NCI-H128 (cell line): Measurements from ENCODE around the gene MED20.
"Not testable (repeated sequence)": the region's sequence is repeated elsewhere in the genome, so short reads cannot be mapped to it uniquely, and the experiment has no call there.

Source experiments
- DNase-seq: peaks from one replicate; lab custom pipeline; 2025; ENCODE audit not compliant: unreplicated experiment; lab: John Stamatoyannopoulos, UW

MED20 gene

GRCh38 chr6:41920921-41921711 is at the start of gene MED20, which contains the start of gene BYSL:
MED20 (minus strand) TSS chr6:41921139; CDS start chr6:41921018, 121 bp downstream.
BYSL (plus strand) TSS chr6:41921499; CDS start chr6:41921563, 64 bp downstream.
- DNase-seq, result peak; percentile 92

GRCh38 chr6:41970436-41970846 is 49.5 kb upstream of the MED20 start:
- no peak for DNase-seq

GRCh38 chr6:41967312-41968287 is 46.7 kb upstream of the MED20 start:
- no peak for DNase-seq

GRCh38 chr6:41966961-41967311 is 46.0 kb upstream of the MED20 start:
- DNase-seq, result no peak

- no peak for DNase-seq
Observed at GRCh38 chr6:41966214-41966920, 45.4 kb upstream of the MED20 start.

GRCh38 chr6:41965429-41966213 is 44.7 kb upstream of the MED20 start:
- DNase-seq, result no peak

- no peak for DNase-seq
Observed at GRCh38 chr6:41964201-41964887, 43.4 kb upstream of the MED20 start.

GRCh38 chr6:41963371-41963770 is 42.4 kb upstream of the MED20 start:
- no peak for DNase-seq

- DNase-seq, result no peak
Observed at GRCh38 chr6:41960028-41960427, 39.1 kb upstream of the MED20 start.

- DNase-seq, result no peak
Observed at GRCh38 chr6:41958022-41958856, 37.3 kb upstream of the MED20 start.

GRCh38 chr6:41957117-41957516 is 36.2 kb upstream of the MED20 start:
- no peak for DNase-seq

GRCh38 chr6:41955412-41955811 is 34.5 kb upstream of the MED20 start:
- DNase-seq, result no peak

- DNase-seq, result no peak
Observed at GRCh38 chr6:41954668-41955067, 33.7 kb upstream of the MED20 start.

GRCh38 chr6:41947581-41948220 is 26.8 kb upstream of the MED20 start:
- no peak for DNase-seq

- no peak for DNase-seq
Observed at GRCh38 chr6:41943456-41943855, 22.5 kb upstream of the MED20 start.

GRCh38 chr6:41942882-41943281 is 21.9 kb upstream of the MED20 start:
- DNase-seq, result not testable (repeated sequence)

- no peak for DNase-seq
Observed at GRCh38 chr6:41942067-41942851, 21.3 kb upstream of the MED20 start.
